Inflammatory macrophage (primary cell): ENCODE measurements around the gene ACBD6.
A peak's percentile ranks its signal among the peaks of the same experiment; 100 is the strongest.
"Not testable (repeated sequence)": the region's sequence is repeated elsewhere in the genome, so short reads cannot be mapped to it uniquely, and the experiment has no call there.

Experiments
- DNase-seq, 2 donors: peaks; one replicate each; pipeline ENCODE4 v3.0.0-alpha.2; 2020 to 2022

Gene ACBD6

DNA sequence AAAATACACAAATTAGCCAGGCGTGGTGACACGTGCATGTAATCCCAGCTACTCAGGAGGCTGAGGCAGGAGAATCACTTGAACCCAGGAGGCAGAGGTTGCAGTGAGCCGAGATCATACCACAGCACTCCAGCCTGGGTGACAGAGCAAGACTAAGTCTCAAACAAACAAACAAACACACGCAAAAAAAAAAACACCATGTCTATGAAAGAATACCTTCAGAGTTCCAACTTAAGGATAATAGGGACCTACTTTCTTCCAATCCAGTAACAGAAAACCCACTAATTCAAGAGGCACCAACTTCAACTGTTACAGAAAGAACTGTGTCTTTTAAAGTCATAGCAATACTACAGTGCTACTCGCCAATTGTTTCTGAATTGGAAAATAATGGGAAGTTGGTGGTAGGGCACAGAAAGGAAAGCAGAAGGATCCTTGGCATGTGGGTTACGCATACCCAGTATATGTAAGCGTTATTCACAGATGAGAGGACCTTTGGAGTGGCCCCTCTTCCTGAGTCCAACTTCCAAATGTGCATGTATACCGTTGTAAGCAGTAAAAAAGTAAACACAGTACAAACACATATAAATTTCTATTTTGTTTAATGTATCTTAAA, 87.0 kb downstream of the ACBD6 start:
- peak; percentile 34 to 36 for DNase-seq

DNA sequence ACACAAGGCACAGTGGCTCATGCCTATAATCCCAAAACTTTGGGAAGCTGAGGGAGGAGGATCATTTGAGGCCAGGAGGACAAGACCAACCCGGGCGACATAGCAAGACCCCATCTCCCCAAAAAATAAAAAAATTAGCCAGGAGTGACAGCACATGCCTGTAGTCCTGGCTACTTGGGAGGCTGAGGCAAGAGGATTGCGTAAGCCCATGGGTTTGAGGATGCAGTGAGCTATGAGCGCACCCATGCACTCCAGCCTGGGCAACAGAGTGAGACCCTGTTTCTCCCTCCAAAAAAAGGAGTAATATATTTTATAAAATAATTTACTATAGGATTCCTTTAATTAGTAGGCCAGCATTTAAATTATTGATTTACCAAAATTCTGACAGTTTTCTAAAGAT, 89.8 kb downstream of the ACBD6 start:
- DNase-seq: no peak

- DNase-seq: not testable (repeated sequence)
Observed at GRCh38 chr1:180408128-180408527, 94.2 kb downstream of the ACBD6 start.

- DNase-seq: no peak
Observed at GRCh38 chr1:180407051-180407450, 95.3 kb downstream of the ACBD6 start.

- DNase-seq: peak in 1 of 2 donors; percentile 4
Observed at GRCh38 chr1:180402551-180402950, 99.8 kb downstream of the ACBD6 start.

DNA sequence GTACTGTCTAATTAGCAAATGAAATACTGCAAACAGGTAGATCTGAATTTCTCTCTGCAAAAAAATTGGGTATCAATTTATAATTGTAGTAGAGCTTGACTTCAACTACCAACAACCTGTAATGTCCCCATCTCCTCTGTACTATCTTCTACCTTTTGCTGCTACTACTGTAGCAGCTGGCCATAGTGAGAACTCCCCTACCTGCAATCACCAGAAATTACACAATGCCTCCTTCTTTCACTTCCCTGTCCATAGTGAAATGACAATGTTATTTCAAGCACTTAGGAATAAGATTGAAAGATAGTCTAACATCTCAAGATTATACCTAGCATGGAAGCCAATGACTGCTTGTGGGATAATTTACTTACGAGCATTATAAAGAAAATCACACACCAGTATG, 100.4 kb downstream of the ACBD6 start:
- peak; percentile 7 to 41 for DNase-seq

DNA sequence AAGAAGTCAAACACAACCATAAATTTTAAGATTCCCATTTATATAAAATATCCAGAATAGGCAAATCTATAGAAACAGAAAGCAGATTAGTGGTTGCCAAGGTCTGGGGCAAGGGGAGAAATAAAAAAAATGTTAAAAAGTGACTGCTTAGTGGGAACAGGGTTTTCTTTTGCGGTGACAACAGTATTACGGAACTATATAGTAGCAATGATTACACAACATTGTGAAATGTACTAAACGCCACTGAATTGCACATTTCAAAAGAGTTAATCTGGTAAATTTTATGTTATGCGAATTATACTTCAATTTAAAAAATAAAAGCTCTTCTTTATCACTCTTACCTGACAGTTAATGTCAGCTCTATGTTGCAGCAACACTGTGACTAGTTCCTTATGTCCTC, 105.2 kb downstream of the ACBD6 start:
- peak; percentile 56 to 87 for DNase-seq

GRCh38 chr1:180392427-180393145, 109.8 kb downstream of the ACBD6 start:
- no peak for DNase-seq

DNA sequence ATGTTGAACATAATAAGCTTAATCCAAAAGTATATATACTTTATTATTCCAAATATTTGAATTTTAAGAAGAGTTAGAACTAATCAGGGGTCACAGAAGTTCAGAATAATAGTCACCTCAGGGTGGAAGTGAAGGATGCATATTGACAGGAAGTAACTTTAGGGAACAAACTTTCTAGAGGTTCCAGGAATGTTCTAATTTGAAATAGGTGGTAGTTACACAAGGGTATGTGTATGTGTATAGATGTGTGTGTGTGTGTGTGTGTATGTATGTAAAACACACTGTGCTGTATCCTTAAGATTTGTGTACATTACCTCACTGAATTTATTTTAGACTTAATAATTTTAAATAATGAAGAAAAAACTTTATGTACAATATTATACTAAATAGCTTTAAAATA, 110.4 kb downstream of the ACBD6 start:
- DNase-seq: peak in 1 of 2 donors; percentile 35

- DNase-seq: no peak
Observed at GRCh38 chr1:180387413-180387812, 115.0 kb downstream of the ACBD6 start.

- no peak for DNase-seq
Observed at GRCh38 chr1:180386745-180387367, 115.5 kb downstream of the ACBD6 start.

DNA sequence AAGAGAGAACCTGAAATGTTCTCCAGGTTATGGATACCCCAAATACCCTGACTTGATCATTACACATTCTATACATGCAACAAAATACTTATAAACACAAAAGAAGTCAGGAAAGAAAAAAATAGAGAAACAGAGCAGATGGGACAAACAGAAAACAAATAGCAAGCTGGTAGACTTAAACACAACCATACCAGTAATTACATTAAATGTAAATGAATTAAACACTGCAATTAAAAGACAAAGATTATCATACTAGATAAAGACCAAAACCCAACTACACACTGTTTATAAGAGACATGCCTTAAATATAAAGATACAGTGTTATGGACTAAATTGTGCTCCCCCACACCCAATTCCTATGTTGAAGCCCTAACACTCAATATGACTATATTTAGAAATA, 117.2 kb downstream of the ACBD6 start:
- no peak for DNase-seq

DNA sequence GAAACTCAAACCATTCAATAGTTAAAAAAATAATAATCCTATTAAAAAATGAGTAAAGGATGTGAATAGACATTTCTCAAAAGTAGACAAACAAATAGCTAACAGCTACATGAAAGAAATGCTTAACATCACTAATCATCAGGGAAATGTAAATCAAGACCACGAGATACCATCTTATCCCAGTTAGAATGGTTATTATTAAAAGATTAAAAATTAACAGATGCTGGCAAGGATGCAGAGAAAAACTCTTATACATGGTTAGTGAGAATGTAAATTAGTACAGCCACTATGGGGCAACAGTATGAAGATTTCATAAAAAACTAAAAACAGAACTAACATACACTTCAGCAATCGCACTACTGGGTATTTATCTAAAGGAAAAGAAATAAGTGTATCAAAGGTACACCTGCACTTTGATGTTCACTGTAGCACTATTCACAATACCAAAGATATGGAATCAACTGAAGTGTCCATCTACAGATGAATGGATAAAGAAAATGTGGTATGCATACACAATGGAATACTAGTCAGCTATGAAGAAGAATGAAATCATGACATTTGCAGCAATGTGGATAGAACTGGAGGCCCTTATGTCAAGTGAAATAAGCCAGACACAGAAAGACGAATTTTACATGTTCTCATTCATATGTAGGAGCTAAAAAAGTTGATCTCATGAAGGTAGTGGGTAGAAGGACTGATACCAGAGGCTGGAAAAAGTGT, 117.9 kb downstream of the ACBD6 start:
- DNase-seq: no peak

DNA sequence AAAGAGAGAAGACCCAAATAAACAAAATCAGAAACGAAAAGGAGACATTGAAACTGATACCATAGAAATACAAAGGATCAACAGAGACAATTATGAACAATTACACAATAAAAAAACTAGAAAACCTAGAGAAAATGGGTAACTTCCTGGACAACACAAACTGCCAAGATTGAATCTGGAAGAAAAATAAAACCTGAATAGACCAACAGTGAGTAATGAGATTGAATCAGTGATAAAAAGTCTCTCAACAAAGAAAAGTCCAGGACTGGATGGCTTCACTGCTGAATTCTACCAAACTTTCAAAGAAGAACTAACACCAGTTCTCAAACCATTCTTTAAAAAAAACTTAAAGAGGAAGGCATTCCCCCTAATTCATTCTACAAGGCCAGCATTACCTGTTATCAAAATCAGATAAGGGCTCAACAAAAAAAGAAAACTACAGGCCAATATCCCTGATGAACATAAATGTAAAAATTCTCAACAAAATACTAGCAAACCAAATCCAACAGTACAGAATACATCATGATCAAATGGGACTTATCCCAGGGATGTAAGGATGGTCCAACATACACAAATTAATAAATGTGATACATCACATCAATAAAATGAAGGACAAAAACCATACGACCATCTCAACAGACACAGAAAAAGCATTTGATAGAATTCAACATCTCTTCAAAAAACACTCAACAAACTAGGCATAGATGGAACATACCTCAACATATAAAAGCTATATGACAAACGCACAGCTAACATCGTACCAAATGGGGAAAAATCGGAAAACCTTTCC, 119.9 kb downstream of the ACBD6 start:
- no peak for DNase-seq

- no peak for DNase-seq
Observed at GRCh38 chr1:180381184-180381580, 121.2 kb downstream of the ACBD6 start.

DNA sequence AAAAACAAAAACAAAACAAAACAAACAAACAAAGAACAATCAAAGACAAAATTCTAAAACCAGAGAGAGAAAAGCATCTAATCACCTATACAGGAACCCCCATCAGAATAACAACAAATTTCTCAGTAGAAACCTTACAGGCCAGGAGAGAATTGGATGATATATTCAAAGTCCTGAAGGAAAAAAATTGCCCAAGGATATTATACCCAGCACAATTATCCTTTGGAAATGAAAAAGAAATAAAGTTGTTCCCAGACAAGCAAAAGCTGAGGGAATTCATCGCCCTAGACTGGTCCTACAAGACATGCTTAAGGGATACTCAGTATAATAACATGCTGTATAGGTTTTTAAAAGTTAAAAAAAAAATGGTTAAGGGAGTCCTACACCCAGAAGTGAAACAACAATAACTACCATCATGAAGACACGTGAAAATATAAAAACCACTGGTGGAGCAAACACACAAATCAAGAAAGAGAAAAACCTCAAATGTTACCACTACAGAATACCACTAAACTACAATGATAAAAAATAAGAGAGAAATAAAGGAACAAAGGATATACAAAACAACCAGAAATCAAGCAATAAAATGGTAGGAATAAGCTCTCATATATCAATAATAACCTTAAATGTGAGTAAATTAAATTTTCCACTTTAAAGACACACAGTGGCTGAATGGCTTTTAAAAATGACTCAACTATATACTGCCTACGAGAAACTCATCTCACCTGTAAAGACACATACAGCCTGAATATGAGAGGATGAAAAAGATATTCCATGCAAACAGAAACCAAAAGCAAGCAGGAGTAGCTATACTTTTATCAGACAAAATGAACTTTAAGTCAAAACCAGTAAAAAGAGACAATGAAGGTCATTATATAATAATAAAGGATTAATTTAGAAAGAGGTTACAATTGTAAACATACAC, 121.9 kb downstream of the ACBD6 start:
- no peak for DNase-seq

- no peak for DNase-seq
Observed at GRCh38 chr1:180376800-180377199, 125.6 kb downstream of the ACBD6 start.

DNA sequence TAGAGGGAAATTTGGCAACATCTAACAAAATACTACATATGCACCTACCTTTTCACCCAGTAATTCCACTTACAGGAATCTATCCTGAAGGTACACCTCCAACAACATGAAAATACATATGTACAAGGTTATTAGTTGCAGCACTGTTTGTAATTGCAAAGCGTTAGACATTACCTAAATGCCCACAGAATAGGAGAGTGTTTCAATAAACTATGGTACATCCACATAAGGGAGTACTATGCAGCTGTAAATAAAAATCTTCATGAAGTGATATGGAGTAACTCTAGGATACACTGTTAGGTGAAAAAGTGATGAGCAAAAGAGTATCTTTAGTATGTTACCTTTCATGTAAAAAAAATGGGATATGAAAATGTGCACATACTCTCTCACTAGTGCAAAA, 126.1 kb downstream of the ACBD6 start:
- no peak for DNase-seq

GRCh38 chr1:180372728-180373127, 129.6 kb downstream of the ACBD6 start:
- no peak for DNase-seq

- DNase-seq: no peak
Observed at GRCh38 chr1:180370597-180370996, 131.8 kb downstream of the ACBD6 start.

DNA sequence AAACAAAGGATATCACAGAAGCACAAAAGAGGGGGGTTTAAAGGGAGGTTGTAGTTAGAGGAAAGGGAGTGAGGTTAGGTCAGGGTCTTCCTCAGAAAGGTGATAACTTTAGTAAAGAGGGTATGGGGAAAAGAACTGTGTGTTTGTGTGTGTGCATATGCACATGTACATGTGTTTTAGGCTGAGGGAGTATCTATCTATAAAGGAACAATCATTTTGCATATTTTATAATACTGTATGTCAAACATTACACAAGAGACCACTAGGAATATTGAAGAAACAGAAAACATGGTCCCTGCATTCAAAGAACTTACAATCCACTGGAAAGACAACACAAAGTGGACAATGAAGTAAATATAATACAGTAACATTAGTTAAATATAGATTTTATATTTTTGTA, 132.2 kb downstream of the ACBD6 start:
- DNase-seq: no peak
